HFF-Myc (cell line): Measurements from ENCODE around the gene IPO11.

ENCODE experiments used
- DNase-seq: peaks from one replicate; pipeline ENCODE4 v3.0.0-alpha.2; 2011; ENCODE audit warnings: low read depth; ENCODE audit errors: extremely low read depth
- H3K4me3 ChIP-seq: replicated peaks from 2 replicates; pipeline ENCODE4 v1.5.1; 2011; ENCODE audit warnings: low read depth, mild to moderate bottlenecking, control low read depth, low read length
- CTCF ChIP-seq: IDR thresholded peaks from 2 replicates; pipeline ENCODE4 v1.5.1; 2012; ENCODE audit warnings: mild to moderate bottlenecking, low read depth, low read length, control low read depth; ENCODE audit errors: missing control alignments

IPO11 gene

GRCh38 chr5:62590387-62590786, 177.8 kb downstream of the IPO11 start:
- H3K4me3 ChIP-seq = no peak overlapping the region
- DNase-seq = no peak
- no peak for TF ChIP-seq CTCF

GRCh38 chr5:62592558-62592957, 180.0 kb downstream of the IPO11 start:
- no peak overlapping the region for H3K4me3 ChIP-seq
- no peak for DNase-seq
- TF ChIP-seq CTCF = no peak

GRCh38 chr5:62593331-62593730, 180.8 kb downstream of the IPO11 start:
- H3K4me3 ChIP-seq = no peak overlapping the region
- no peak for TF ChIP-seq CTCF
- no peak for DNase-seq

- DNase-seq = no peak
- H3K4me3 ChIP-seq = no peak overlapping the region
- TF ChIP-seq CTCF = no peak
Measured at GRCh38 chr5:62594364-62594984, 181.9 kb downstream of the IPO11 start.

- no peak for DNase-seq
- no peak overlapping the region for H3K4me3 ChIP-seq
- TF ChIP-seq CTCF = no peak
Measured at GRCh38 chr5:62596096-62596495, 183.5 kb downstream of the IPO11 start.

- no peak for DNase-seq
- no peak for TF ChIP-seq CTCF
- no peak overlapping the region for H3K4me3 ChIP-seq
Measured at GRCh38 chr5:62596691-62597090, 184.1 kb downstream of the IPO11 start.

GRCh38 chr5:62597314-62597713, 184.8 kb downstream of the IPO11 start:
- TF ChIP-seq CTCF = no peak
- no peak for DNase-seq
- no peak overlapping the region for H3K4me3 ChIP-seq
